ENCODE results near the gene OTOG.

The OTOG gene

GRCh38 chr11:17519061-17519885 is 27.8 kb upstream of the OTOG start:
- no peak for DNase-seq (ENCODE audit: low spot score)

- no peak for DNase-seq (ENCODE audit: low spot score)
Observed at GRCh38 chr11:17521106-17521900, 25.8 kb upstream of the OTOG start.

- no peak for DNase-seq (ENCODE audit: low spot score)
Observed at GRCh38 chr11:17522655-17523054, 24.4 kb upstream of the OTOG start.

GRCh38 chr11:17524221-17524620 is 22.8 kb upstream of the OTOG start:
- no peak for DNase-seq (ENCODE audit: low spot score)

GRCh38 chr11:17525570-17525969 is 21.5 kb upstream of the OTOG start:
- DNase-seq (ENCODE audit: low spot score) = no peak

- no peak for DNase-seq (ENCODE audit: low spot score)
Observed at GRCh38 chr11:17526326-17526725, 20.7 kb upstream of the OTOG start.

- DNase-seq (ENCODE audit: low spot score) = no peak
Observed at GRCh38 chr11:17526931-17527627, 20.0 kb upstream of the OTOG start.

GRCh38 chr11:17527628-17527995 is 19.4 kb upstream of the OTOG start:
- DNase-seq (ENCODE audit: low spot score) = no peak

GRCh38 chr11:17528181-17528691 is 18.8 kb upstream of the OTOG start:
- DNase-seq (ENCODE audit: low spot score) = peak; percentile 44

GRCh38 chr11:17528906-17529843 is 17.9 kb upstream of the OTOG start:
- no peak for DNase-seq (ENCODE audit: low spot score)

- DNase-seq (ENCODE audit: low spot score) = no peak
Observed at GRCh38 chr11:17529844-17530185, 17.2 kb upstream of the OTOG start.

- no peak for DNase-seq (ENCODE audit: low spot score)
Observed at GRCh38 chr11:17531071-17531600, 15.9 kb upstream of the OTOG start.

GRCh38 chr11:17531636-17532113 is 15.4 kb upstream of the OTOG start:
- DNase-seq (ENCODE audit: low spot score) = no peak

- no peak for DNase-seq (ENCODE audit: low spot score)
Observed at GRCh38 chr11:17532784-17533183, 14.3 kb upstream of the OTOG start.

GRCh38 chr11:17533341-17533740 is 13.7 kb upstream of the OTOG start:
- DNase-seq (ENCODE audit: low spot score) = no peak

- no peak for DNase-seq (ENCODE audit: low spot score)
Observed at GRCh38 chr11:17533778-17534415, 13.2 kb upstream of the OTOG start.

GRCh38 chr11:17535488-17535887 is 11.6 kb upstream of the OTOG start:
- no peak for DNase-seq (ENCODE audit: low spot score)

- no peak for DNase-seq (ENCODE audit: low spot score)
Observed at GRCh38 chr11:17537261-17537660, 9.8 kb upstream of the OTOG start.

GRCh38 chr11:17538054-17538453 is 9.0 kb upstream of the OTOG start:
- DNase-seq (ENCODE audit: low spot score) = no peak

- DNase-seq (ENCODE audit: low spot score) = no peak
Observed at GRCh38 chr11:17538731-17539130, 8.3 kb upstream of the OTOG start.

- DNase-seq (ENCODE audit: low spot score) = no peak
Observed at GRCh38 chr11:17540807-17541206, 6.3 kb upstream of the OTOG start.
